ENCODE measurements around the gene TNNT2.

DNA sequence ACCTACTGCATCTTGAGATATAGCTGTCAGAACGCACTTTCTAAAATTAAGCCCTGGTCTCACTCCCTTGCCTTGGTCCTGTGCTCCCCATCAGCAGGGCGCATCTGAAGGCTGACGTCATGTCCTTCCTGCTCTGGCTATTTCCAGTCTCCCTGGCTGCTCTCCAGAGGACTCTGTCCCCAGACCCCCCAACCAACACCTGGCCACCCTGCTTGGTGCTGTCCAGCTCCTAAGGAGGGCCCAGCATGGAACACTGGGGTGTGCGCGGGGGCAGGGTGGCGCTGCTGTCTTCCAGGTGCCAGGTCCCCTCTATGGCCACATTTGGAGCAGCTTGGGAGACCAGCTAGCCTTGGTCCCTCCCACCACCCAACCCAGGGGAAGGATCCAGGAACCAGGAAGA is 8.3 kb downstream of the TNNT2 start:
- TF ChIP-seq CTCF (IDR thresholded peaks at IDR 0.05; ENCODE audit: low read depth, low read length) (no peak), EZH2phosphoT487 (IDR thresholded peaks at IDR 0.05; ENCODE audit: low read depth) (no peak)

All from OCI-LY3 (cell line).